RWPE2 (cell line): ENCODE results near the gene RABGAP1L.

Experiments used
- ATAC-seq: fragments of 200-7000 bp; cut with Tn5 transposase; 3 replicates; pipeline ENCODE4 v1.9.1; 2021; ENCODE audit warnings: low read depth
- DNase-seq: peaks from one replicate; pipeline ENCODE4 v3.0.0-alpha.2; 2020; ENCODE audit warnings: low spot score
- H3K27ac ChIP-seq: fragments of 450-650 bp; 2 replicates; pipeline ENCODE4 v1.5.1; 2017; ENCODE audit warnings: mild to moderate bottlenecking; ENCODE audit not compliant: poor library complexity, severe bottlenecking
- H3K27me3 ChIP-seq: fragments of 250-450 bp; sonication (Bioruptor Pico); 2 replicates; pipeline ENCODE4 v1.5.1; 2021; ENCODE audit warnings: mild to moderate bottlenecking, moderate library complexity; ENCODE audit not compliant: insufficient read depth, poor library complexity, severe bottlenecking
- H3K36me3 ChIP-seq: fragments of 250-450 bp; sonication (Bioruptor Pico); 2 replicates; pipeline ENCODE4 v1.5.1; 2020; ENCODE audit warnings: low read depth, mild to moderate bottlenecking, moderate library complexity
- H3K4me1 ChIP-seq: fragments of 250-450 bp; sonication (Bioruptor Pico); 2 replicates; pipeline ENCODE4 v1.5.1; 2021; ENCODE audit warnings: mild to moderate bottlenecking, moderate library complexity; ENCODE audit not compliant: insufficient read depth, poor library complexity, severe bottlenecking
- H3K4me3 ChIP-seq: fragments of 250-450 bp; sonication (Bioruptor Pico); 2 replicates; pipeline ENCODE4 v1.5.1; 2021; ENCODE audit warnings: mild to moderate bottlenecking, moderate library complexity; ENCODE audit not compliant: severe bottlenecking
- H3K9me3 ChIP-seq: fragments of 250-450 bp; sonication (Bioruptor Pico); 2 replicates; pipeline ENCODE4 v1.5.1; 2021; ENCODE audit warnings: mild to moderate bottlenecking, moderate library complexity; ENCODE audit not compliant: severe bottlenecking
- TF ChIP-seq, protein P1 (sequence below): fragments of 450-650 bp; IDR thresholded peaks from one replicate; pipeline ENCODE4 v1.5.1; 2017; ENCODE audit warnings: mild to moderate bottlenecking, moderate library complexity; ENCODE audit not compliant: poor library complexity, severe bottlenecking

Gene RABGAP1L

DNA sequence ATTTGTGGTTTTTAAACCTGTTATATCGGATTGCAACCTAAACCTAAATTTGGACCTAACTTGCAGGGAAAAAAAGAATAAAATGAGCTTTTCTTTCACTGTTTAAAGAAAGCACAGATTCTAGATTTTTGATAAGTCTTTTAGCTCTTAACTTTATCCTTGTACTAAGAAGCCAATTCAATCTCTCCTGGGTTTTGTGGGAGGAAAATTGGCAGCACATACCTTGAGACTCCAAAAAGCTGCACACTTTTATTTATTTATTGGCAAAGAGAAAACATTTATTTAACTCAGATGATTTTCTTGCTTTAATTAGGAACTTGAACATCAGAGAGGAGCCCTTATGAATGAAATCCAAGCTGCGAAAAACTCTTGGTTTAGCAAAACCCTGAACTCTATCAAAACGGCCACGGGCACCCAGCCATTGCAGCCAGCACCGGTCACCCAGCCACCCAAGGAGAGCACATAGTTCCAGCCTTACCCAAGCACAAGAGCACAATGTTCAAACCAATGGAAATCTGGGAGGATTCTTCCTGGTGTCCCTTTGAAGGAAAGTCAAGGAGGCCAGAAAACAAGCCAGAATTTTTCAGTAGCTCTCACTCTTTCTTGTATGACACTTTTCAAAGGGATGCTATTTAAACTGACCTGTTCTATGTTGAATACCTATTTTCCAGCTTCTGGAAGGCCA lies 830.4 kb downstream of the RABGAP1L start:
- H3K27me3 ChIP-seq: no peaks in the 10 kb centered on the region
- 0 out of 2 replicates have a peak, but pooled peaks cover 3% of the 10 kb centered on the region for H3K36me3 ChIP-seq
- H3K4me1 ChIP-seq: no peaks in the 10 kb centered on the region
- TF ChIP-seq, protein P1, sequence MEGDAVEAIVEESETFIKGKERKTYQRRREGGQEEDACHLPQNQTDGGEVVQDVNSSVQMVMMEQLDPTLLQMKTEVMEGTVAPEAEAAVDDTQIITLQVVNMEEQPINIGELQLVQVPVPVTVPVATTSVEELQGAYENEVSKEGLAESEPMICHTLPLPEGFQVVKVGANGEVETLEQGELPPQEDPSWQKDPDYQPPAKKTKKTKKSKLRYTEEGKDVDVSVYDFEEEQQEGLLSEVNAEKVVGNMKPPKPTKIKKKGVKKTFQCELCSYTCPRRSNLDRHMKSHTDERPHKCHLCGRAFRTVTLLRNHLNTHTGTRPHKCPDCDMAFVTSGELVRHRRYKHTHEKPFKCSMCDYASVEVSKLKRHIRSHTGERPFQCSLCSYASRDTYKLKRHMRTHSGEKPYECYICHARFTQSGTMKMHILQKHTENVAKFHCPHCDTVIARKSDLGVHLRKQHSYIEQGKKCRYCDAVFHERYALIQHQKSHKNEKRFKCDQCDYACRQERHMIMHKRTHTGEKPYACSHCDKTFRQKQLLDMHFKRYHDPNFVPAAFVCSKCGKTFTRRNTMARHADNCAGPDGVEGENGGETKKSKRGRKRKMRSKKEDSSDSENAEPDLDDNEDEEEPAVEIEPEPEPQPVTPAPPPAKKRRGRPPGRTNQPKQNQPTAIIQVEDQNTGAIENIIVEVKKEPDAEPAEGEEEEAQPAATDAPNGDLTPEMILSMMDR: no peak
- DNase-seq: no peak
- no peak for ATAC-seq
- no peaks in the 10 kb centered on the region for H3K9me3 ChIP-seq
- H3K27ac ChIP-seq: no peak overlapping the region
- no peak overlapping the region for H3K4me3 ChIP-seq

DNA sequence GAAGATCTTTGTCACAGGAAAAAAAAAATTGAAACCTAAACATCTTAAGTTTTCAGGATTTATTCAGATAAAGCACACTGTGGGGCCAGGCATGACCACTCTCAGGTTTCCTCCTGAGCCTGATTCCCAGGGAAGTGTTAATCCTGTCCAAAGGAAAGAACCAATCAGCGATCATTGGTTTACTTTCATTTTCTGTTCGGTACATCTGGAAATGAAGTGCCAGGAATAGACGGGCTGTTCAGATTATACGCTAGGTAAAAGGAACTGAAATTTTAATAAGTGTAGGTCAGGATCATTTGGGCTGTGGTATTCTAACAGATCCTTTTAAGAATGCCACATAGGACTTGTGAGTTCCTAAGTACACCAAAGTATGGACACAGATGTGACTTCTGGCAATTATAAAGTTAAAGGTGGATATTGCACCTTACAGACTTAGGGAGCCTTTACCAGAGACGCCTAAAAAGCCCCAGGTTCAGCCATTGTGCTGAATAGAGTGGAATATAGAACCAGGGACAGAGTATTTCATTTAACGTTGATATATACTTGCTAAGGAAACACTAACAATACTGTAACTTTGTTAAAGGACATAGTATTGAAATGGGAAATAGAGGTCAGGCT lies 831.2 kb downstream of the RABGAP1L start:
- Histone ChIP-seq H3K4me1 (no peaks in the 10 kb centered on the region), H3K36me3 (0 out of 2 replicates have a peak, but pooled peaks cover 3% of the 10 kb centered on the region), H3K27ac (no peak overlapping the region), H3K9me3 (no peaks in the 10 kb centered on the region), H3K4me3 (peak overlapping the region; percentile 32), H3K27me3 (no peaks in the 10 kb centered on the region)
- ATAC-seq (peak; percentile 85), DNase-seq (no peak)
- TF ChIP-seq, protein P1: no peak

DNA sequence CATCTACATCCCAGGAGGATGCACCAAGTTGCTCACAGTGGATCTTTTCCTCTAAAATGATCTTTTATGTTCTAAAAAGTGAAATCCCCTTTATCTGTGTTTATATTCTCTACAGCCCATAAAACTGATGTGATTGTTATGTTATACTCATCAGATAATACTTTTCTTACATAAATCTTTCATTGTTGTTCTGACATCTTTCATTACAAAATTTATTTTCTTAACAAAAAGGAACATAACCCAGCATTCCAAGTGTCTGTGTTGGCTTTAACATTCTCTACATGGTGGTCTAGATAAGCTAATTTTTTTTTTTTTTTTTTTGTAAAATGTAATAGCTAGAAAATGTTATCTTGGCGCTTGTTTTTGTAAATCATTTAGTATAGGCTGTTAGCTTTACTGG lies 832.2 kb downstream of the RABGAP1L start:
- peaks cover under 1% of the 10 kb centered on the region for H3K4me1 ChIP-seq
- no peak for DNase-seq
- TF ChIP-seq, protein P1: no peak
- no peaks in the 10 kb centered on the region for H3K27me3 ChIP-seq
- ATAC-seq: no peak
- no peak overlapping the region for H3K27ac ChIP-seq
- no peaks in the 10 kb centered on the region for H3K9me3 ChIP-seq
- 0 out of 2 replicates have a peak, but pooled peaks cover 3% of the 10 kb centered on the region for H3K36me3 ChIP-seq
- no peak overlapping the region for H3K4me3 ChIP-seq

DNA sequence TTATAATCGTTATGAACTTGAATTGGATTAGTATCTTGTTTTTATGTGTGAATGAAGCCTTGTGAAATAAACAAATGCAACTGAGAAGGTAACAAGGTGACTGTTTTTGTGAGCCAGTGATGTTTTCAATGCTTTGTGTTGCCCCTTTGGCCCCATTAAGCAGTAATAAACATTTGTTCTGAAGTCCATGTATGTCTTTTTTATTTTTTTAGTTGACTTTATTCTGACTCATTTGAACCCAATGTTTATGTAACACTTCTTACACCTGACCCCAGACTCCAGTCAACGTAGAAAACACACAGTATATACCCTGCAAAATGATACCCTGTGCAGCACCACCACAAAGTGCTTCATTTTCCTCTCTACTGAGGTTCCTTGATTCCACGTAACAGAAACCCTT lies 835.8 kb downstream of the RABGAP1L start:
- H3K9me3 ChIP-seq: no peaks in the 10 kb centered on the region
- TF ChIP-seq, protein P1: no peak
- no peak for DNase-seq
- no peak overlapping the region for H3K27ac ChIP-seq
- peaks cover 6% of the 10 kb centered on the region for H3K4me1 ChIP-seq
- no peak overlapping the region for H3K4me3 ChIP-seq
- no peaks in the 10 kb centered on the region for H3K27me3 ChIP-seq
- H3K36me3 ChIP-seq: 0 out of 2 replicates have a peak, but pooled peaks cover 3% of the 10 kb centered on the region
- no peak for ATAC-seq

DNA sequence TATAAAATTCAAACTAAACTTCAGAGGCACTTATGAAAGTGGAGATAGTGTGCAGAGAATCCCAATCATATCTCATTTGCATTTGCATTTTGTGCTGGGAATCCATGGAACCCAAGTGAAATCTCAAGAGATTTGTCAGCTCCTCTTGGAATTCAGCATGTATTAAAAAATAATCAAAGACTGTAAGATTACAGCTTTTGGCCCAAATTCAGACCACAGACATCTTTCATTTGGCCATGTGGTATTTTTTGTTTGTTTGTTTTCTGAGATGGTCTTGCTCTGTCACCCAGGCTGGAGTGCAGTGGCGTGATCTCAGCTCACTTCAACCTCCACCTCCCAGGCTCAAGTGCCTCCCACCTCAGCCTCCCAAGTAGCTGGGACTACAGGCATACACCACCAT lies 836.6 kb downstream of the RABGAP1L start:
- H3K9me3 ChIP-seq: no peaks in the 10 kb centered on the region
- peaks cover 6% of the 10 kb centered on the region for H3K4me1 ChIP-seq
- H3K4me3 ChIP-seq: no peak overlapping the region
- no peak for ATAC-seq
- TF ChIP-seq, protein P1: no peak
- H3K27ac ChIP-seq: no peak overlapping the region
- 0 out of 2 replicates have a peak, but pooled peaks cover 3% of the 10 kb centered on the region for H3K36me3 ChIP-seq
- no peak for DNase-seq
- no peaks in the 10 kb centered on the region for H3K27me3 ChIP-seq
